Thyroid gland (tissue), 4 donors: ENCODE data around the gene MTNR1B.

Source experiments
- CTCF ChIP-seq, 6 experiments: fragments of 200-600 bp in 3 of 6; fragments of 450-650 bp in 3 of 6; sonication (generic) in 3 of 6; IDR thresholded peaks; one replicate each; pipeline ENCODE4 v1.5.1; 2016 to 2019; ENCODE audit warnings: antibody characterized with exemption in 6 of 6, mild to moderate bottlenecking in 2 of 6, inconsistent platforms in 1 of 6, moderate library complexity in 1 of 6
- POLR2A ChIP-seq, 2 donors: fragments of 450-650 bp; IDR thresholded peaks; one replicate each; pipeline ENCODE4 v1.6.1; 2017; ENCODE audit warnings: antibody characterized with exemption in 2 of 2, mild to moderate bottlenecking in 2 of 2, moderate library complexity in 1 of 2

- TF ChIP-seq CTCF (IDR thresholded peaks at IDR 0.05), result no peak
- no peak for TF ChIP-seq POLR2A (IDR thresholded peaks at IDR 0.05)
Measured at GRCh38 chr11:92946707-92947106, 22.7 kb upstream of the MTNR1B start.
